Measurements from ENCODE around the gene NFIC.

DNA sequence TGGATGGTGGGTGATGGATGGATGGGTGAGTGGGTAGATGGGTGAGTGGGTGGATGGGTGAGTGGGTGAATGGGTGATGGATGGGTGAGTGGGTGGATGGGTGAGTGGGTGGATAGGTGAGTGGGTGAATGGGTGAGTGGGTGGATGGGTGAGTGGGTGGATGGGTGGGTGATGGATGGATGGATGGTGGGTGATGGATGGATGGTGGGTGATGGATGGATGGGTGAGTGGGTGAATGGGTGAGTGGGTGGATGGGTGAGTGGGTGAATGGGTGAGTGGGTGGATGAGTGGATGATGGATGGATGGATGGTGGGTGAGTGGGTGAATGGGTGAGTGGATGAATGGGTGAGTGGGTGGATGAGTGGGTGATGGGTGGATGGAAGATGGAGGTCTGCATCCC lies 111.1 kb downstream of the NFIC start:
- TF ChIP-seq, protein P1, sequence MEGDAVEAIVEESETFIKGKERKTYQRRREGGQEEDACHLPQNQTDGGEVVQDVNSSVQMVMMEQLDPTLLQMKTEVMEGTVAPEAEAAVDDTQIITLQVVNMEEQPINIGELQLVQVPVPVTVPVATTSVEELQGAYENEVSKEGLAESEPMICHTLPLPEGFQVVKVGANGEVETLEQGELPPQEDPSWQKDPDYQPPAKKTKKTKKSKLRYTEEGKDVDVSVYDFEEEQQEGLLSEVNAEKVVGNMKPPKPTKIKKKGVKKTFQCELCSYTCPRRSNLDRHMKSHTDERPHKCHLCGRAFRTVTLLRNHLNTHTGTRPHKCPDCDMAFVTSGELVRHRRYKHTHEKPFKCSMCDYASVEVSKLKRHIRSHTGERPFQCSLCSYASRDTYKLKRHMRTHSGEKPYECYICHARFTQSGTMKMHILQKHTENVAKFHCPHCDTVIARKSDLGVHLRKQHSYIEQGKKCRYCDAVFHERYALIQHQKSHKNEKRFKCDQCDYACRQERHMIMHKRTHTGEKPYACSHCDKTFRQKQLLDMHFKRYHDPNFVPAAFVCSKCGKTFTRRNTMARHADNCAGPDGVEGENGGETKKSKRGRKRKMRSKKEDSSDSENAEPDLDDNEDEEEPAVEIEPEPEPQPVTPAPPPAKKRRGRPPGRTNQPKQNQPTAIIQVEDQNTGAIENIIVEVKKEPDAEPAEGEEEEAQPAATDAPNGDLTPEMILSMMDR (IDR thresholded peaks at IDR 0.05) = no peak
- TF ChIP-seq POLR2A (IDR thresholded peaks at IDR 0.05) = no peak
